BJ (cell line): ENCODE data around the gene RHOBTB3. TPM values are rescaled to one million over a fixed set of nuclear protein-coding genes. Genes with fewer than 3 reads are reported as not detected.

ENCODE experiments used
- CTCF ChIA-PET: fragments of 350-600 bp; formaldehyde crosslinking; extraction: SDS; loops from one replicate; lab custom pipeline; 2021; ENCODE audit warnings: antibody characterized with exemption, inconsistent platforms; lab: Yijun Ruan, JAX
- POLR2A ChIA-PET: fragments of 300-600 bp; sonication (Branson Sonifier 250); formaldehyde crosslinking; extraction: SDS; loops from one replicate; lab custom pipeline; 2021; ENCODE audit warnings: antibody characterized with exemption; lab: Charles Lee
- DNase-seq: peaks from one replicate; pipeline ENCODE4 v3.0.0-alpha.2; 2011; ENCODE audit warnings: low read depth
- H3K27me3 ChIP-seq: 2 replicates; pipeline ENCODE4 v1.6.0; 2011; ENCODE audit warnings: low read length; ENCODE audit not compliant: control insufficient read depth, insufficient read depth
- H3K36me3 ChIP-seq: 2 replicates; pipeline ENCODE4 v1.5.1; 2011; ENCODE audit warnings: low read length; ENCODE audit not compliant: control insufficient read depth, insufficient read depth
- H3K4me3 ChIP-seq: 2 replicates; pipeline ENCODE4 v1.5.1; 2011; ENCODE audit warnings: low read depth, mild to moderate bottlenecking, control low read depth, low read length
- polyA plus RNA-seq: library from polyadenylated mRNA; depleted of rRNA; stranded (reverse); fragments of >200 nt; gene quantifications from 2 replicates; pipeline ENCODE4 v1.2.3, GENCODE V29; 2011
- TF ChIP-seq, protein P1 (sequence below): IDR thresholded peaks from 2 replicates; pipeline ENCODE4 v1.5.1; 2011; ENCODE audit warnings: low read depth, mild to moderate bottlenecking, control low read depth, inconsistent platforms, low read length, moderate library complexity; ENCODE audit not compliant: insufficient read depth

The RHOBTB3 gene
- polyA plus RNA-seq, 1 experiment: 320 TPM

DNA sequence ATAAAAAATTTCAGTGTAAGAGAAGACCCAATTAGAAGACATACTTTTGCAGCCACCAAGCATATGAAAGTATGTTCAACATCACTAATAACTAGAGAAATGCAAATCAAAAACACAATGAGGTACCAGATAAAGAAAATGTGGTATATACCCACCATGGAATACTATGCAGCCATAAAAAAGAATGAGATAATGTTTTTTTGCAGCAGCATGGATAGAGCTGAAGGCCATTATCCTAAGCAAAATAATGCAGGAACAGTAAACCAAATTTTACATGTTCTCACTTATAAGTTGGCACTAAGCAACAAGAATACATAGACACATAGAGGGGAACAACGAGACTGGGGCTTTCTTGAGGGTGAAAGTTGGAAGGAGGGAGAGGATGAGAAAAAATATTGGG is 41.5 kb upstream of the RHOBTB3 start:
- ChIA-PET POLR2A (no interaction called here), CTCF (no interaction called here)
- Histone ChIP-seq H3K27me3 (no peaks in the 10 kb centered on the region), H3K4me3 (no peak overlapping the region), H3K36me3 (no peaks in the 10 kb centered on the region)
- no peak for DNase-seq
- TF ChIP-seq, protein P1, sequence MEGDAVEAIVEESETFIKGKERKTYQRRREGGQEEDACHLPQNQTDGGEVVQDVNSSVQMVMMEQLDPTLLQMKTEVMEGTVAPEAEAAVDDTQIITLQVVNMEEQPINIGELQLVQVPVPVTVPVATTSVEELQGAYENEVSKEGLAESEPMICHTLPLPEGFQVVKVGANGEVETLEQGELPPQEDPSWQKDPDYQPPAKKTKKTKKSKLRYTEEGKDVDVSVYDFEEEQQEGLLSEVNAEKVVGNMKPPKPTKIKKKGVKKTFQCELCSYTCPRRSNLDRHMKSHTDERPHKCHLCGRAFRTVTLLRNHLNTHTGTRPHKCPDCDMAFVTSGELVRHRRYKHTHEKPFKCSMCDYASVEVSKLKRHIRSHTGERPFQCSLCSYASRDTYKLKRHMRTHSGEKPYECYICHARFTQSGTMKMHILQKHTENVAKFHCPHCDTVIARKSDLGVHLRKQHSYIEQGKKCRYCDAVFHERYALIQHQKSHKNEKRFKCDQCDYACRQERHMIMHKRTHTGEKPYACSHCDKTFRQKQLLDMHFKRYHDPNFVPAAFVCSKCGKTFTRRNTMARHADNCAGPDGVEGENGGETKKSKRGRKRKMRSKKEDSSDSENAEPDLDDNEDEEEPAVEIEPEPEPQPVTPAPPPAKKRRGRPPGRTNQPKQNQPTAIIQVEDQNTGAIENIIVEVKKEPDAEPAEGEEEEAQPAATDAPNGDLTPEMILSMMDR: no peak

DNA sequence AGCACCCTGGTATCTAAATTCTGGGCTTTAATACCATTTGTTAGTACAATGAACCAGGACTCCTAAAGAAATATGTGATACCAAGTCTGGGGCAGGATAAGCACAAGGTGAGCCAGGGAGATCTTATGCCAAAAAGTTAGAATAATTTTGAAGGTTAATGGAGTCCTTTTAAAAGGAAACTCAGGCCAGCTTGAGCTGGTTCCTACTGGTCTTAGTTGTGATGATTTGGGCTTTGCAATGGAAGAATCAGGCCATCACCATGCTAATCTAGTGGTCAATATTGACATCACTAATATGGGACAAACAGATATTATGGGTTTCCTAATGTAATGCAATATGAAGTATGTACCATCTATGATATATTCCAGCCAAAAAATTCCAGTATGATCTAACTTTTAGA is 40.8 kb upstream of the RHOBTB3 start:
- CTCF ChIA-PET: interaction anchor here (0.8 kb wide), 1 partner anchor 36 kb away, joined by 3 read pairs; no protein-coding TSS in a partner anchor
- TF ChIP-seq, protein P1: no peak
- H3K4me3 ChIP-seq: no peak overlapping the region
- POLR2A ChIA-PET: no interaction called here
- no peaks in the 10 kb centered on the region for H3K27me3 ChIP-seq
- no peak for DNase-seq
- no peaks in the 10 kb centered on the region for H3K36me3 ChIP-seq

DNA sequence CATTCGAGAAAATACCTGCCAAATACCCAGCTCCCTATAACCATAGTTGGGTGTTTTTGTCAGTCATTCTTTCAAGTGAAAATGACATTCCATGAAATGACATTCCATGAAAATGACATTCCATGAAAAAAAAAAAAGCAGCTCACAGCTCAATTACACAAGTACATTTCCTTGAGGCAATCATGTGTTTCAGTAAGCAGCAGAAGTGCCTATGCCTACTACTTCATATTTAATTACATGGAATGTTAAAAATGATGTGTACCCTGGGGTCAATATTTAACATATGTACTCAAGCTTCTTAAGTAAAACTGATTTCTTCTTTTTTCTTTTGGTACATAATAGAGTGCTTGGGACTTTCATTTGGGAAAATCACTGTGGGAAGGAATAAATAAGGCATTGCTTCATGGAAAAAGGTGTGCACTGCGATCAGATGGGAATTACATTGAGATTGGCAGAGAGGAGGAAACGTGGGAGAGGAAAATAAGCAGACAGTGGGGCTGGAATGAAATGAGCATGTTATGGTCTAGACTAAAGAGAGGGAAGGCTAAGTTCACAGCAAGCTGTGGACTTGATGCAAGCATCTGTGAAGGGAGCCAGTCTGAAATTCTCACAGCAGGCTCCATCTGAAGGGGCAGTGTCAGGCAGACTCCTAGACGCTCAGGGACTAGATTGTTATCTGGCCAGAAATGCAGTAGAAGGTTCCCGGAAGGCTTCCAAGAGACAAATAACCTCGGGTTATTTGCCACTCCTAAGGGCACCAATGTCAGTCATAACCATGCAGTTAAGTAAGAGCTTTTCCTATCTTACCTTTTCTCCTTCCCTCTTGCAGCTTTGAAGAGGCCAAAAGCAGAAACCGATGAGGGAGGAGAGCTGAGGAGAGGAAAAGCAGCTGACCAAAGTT is 33.1 kb upstream of the RHOBTB3 start:
- Histone ChIP-seq H3K27me3 (no peaks in the 10 kb centered on the region), H3K4me3 (no peak overlapping the region), H3K36me3 (no peaks in the 10 kb centered on the region)
- no peak for DNase-seq
- TF ChIP-seq, protein P1: no peak
- POLR2A ChIA-PET: interaction anchor here (0.6 to 0.7 kb wide), 2 partner anchors 23 to 474 kb away, joined by 3 to 6 read pairs; no protein-coding TSS in a partner anchor
- CTCF ChIA-PET: interaction anchor here (0.6 kb wide), 1 partner anchor 15 kb away, joined by 3 read pairs; the partner anchor contains the start of gene SPATA9

DNA sequence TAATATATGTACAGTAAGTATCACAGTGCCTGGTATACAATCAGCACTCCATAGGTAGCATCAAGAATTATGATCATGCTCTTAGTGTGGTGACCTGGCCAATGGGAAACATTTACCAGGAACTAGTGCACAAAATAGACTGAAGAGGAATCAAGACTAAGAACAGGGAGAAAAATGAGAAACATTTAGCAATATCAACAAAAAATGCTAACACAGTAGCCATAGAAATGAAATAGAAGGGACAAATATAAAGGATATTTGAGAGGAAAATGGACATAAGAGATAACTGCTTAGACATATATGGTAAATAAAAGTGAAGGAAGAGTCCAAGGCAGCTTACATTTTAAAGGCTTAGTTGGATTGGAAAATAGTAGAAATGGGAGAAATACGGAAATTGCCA is 31.8 kb upstream of the RHOBTB3 start:
- Histone ChIP-seq H3K27me3 (no peaks in the 10 kb centered on the region), H3K4me3 (no peak overlapping the region), H3K36me3 (no peaks in the 10 kb centered on the region)
- no peak for DNase-seq
- ChIA-PET CTCF (no interaction called here), POLR2A (interaction anchor here (0.6 kb wide), 1 partner anchor 85 kb away, joined by 3 read pairs; no protein-coding TSS in a partner anchor)
- TF ChIP-seq, protein P1: no peak

DNA sequence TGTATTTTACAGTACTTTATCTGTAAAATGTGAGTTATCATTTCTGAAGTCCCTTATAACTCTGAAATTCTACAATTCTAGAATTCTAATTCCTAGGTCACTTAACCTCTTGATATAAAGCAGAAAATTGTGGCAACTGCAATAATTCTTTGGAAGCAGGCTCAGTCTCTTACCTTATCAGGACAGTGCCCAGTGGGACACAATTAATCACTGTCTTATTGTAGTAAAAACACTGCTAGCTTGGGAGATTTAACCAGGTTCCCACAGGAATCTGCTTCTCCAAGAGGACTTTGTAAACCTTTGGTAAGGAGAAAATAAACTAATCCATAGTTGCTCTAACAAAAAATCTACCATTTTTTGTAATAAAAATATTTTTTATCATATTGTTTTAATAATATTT is 30.1 kb upstream of the RHOBTB3 start:
- POLR2A ChIA-PET: no interaction called here
- Histone ChIP-seq H3K36me3 (no peaks in the 10 kb centered on the region), H3K27me3 (no peaks in the 10 kb centered on the region), H3K4me3 (no peak overlapping the region)
- DNase-seq: no peak
- CTCF ChIA-PET: interaction anchor here (1.0 to 1.2 kb wide), 2 partner anchors 8 to 37 kb away, joined by 3 read pairs; no protein-coding TSS in a partner anchor
- TF ChIP-seq, protein P1: no peak
